SK-N-SH (cell line): ENCODE data around the gene LCP2. TPM values are rescaled to one million over a fixed set of nuclear protein-coding genes. Genes with fewer than 3 reads are reported as not detected.

ENCODE experiments used
- CTCF ChIA-PET: fragments of 300-600, 350-600 bp; formaldehyde crosslinking; extraction: SDS; loops from one replicate; lab custom pipeline; 2021; lab: Yijun Ruan, JAX
- POLR2A ChIA-PET: fragments of 350-600 bp; sonication (Branson Sonifier 250); formaldehyde crosslinking; extraction: SDS; loops from one replicate; lab custom pipeline; 2020; ENCODE audit warnings: antibody characterized with exemption, inconsistent platforms; lab: Yijun Ruan, JAX
- DNase-seq: peaks from one replicate; pipeline ENCODE4 v3.0.0; 2012
- H2AFZ ChIP-seq: fragments of 200-600 bp; sonication (generic); 2 replicates; pipeline ENCODE4 v1.8.1; 2016; ENCODE audit warnings: antibody characterized with exemption, mild to moderate bottlenecking, low read depth
- H3F3A ChIP-seq: fragments of 200-600 bp; sonication (generic); replicated peaks from 2 replicates; pipeline ENCODE3; 2016; ENCODE audit warnings: antibody characterized with exemption, mild to moderate bottlenecking; ENCODE audit not compliant: insufficient read depth
- H3K27ac ChIP-seq, 2 experiments: fragments of 200-500 bp in 1 of 2; fragments of 200-600 bp in 1 of 2; sonication (Bioruptor generic) in 1 of 2; sonication (generic), shearing (Covaris generic) in 1 of 2; 2 replicates each; pipeline versions ENCODE4 v1.5.1 to v1.6.1; 2014 to 2016; ENCODE audit warnings: low read depth in 2 of 2, inconsistent platforms in 1 of 2, low read length in 1 of 2, mild to moderate bottlenecking in 1 of 2, mixed read lengths in 1 of 2
- H3K27me3 ChIP-seq: fragments of 200-600 bp; sonication (generic), shearing (Covaris generic); 2 replicates; pipeline ENCODE4 v1.6.1; 2016; ENCODE audit warnings: mixed run types; ENCODE audit not compliant: insufficient read depth
- H3K36me3 ChIP-seq, 2 experiments: fragments of 200-500 bp in 1 of 2; fragments of 200-600 bp in 1 of 2; sonication (Bioruptor generic) in 1 of 2; sonication (generic) in 1 of 2; replicated peaks in 1 of 2; 2 replicates each; pipeline versions ENCODE3 to v1.5.1; 2014 to 2016; ENCODE audit warnings: low read length in 1 of 2, mild to moderate bottlenecking in 1 of 2; ENCODE audit not compliant: insufficient read depth in 2 of 2, control insufficient read depth in 1 of 2
- H3K4me1 ChIP-seq, 2 experiments: fragments of 200-500 bp in 1 of 2; fragments of 200-600 bp in 1 of 2; sonication (Bioruptor generic) in 1 of 2; sonication (generic), shearing (Covaris generic) in 1 of 2; 2 replicates each; pipeline versions ENCODE4 v1.5.1 to v1.6.1; 2014 to 2016; ENCODE audit warnings: low read depth in 1 of 2, low read length in 1 of 2, mixed run types in 1 of 2; ENCODE audit not compliant: insufficient read depth in 2 of 2, control insufficient read depth in 1 of 2
- H3K4me2 ChIP-seq: fragments of 200-600 bp; sonication (generic), shearing (Covaris generic); 2 replicates; pipeline ENCODE4 v1.6.1; 2017; ENCODE audit warnings: mixed run types
- H3K4me3 ChIP-seq, 2 experiments: fragments of 200-500 bp in 1 of 2; fragments of 200-600 bp in 1 of 2; sonication (Bioruptor generic) in 1 of 2; sonication (generic), shearing (Covaris generic) in 1 of 2; 2 replicates each; pipeline versions ENCODE4 v1.5.1 to v1.8.1; 2014 to 2016; ENCODE audit warnings: low read depth in 2 of 2, inconsistent platforms in 1 of 2, low read length in 1 of 2, mild to moderate bottlenecking in 1 of 2, mixed read lengths in 1 of 2, moderate library complexity in 1 of 2
- H3K79me2 ChIP-seq: fragments of 200-600 bp; sonication (generic); 2 replicates; pipeline ENCODE4 v1.8.1; 2017; ENCODE audit warnings: mild to moderate bottlenecking; ENCODE audit not compliant: insufficient read depth
- H3K9ac ChIP-seq: fragments of 200-600 bp; sonication (generic); 2 replicates; pipeline ENCODE4 v1.6.1; 2017; ENCODE audit warnings: mixed run types
- H3K9me2 ChIP-seq: fragments of 200-600 bp; sonication (generic); 2 replicates; pipeline ENCODE4 v1.6.1; 2017; ENCODE audit warnings: mixed run types
- H3K9me3 ChIP-seq: fragments of 200-600 bp; sonication (generic); 2 replicates; pipeline ENCODE4 v1.6.1; 2017; ENCODE audit warnings: mixed run types, mild to moderate bottlenecking, moderate library complexity
- H4K20me1 ChIP-seq: fragments of 200-600 bp; sonication (generic); 2 replicates; pipeline ENCODE4 v1.6.1; 2017; ENCODE audit warnings: mild to moderate bottlenecking, mixed run types; ENCODE audit not compliant: insufficient read depth
- CHD2 ChIP-seq: fragments of 150-350 bp; IDR thresholded peaks from 2 replicates; pipeline ENCODE4 v1.6.1; 2018; ENCODE audit warnings: low read length; ENCODE audit not compliant: partially characterized antibody
- EZH2phosphoT487 ChIP-seq: fragments of 200-600 bp; sonication (generic); IDR thresholded peaks from 2 replicates; pipeline ENCODE4 v1.6.1; 2017; ENCODE audit warnings: low read depth, mixed run types, mild to moderate bottlenecking, antibody characterized with exemption, moderate library complexity, borderline replicate concordance
- FOXM1 ChIP-seq: IDR thresholded peaks from 2 replicates; pipeline ENCODE4 v1.4.0; 2012; ENCODE audit warnings: low read depth, mild to moderate bottlenecking
- GABPA ChIP-seq: IDR thresholded peaks from 2 replicates; pipeline ENCODE4 v1.4.0; 2012; ENCODE audit warnings: low read depth, mild to moderate bottlenecking
- GATA2 ChIP-seq: sonication (generic); formaldehyde crosslinking; IDR thresholded peaks from 2 replicates; pipeline ENCODE4 v1.5.0; 2020; ENCODE audit warnings: mild to moderate bottlenecking, missing genetic modification reagents
- JUND ChIP-seq: IDR thresholded peaks from 2 replicates; pipeline ENCODE4 v1.4.0; 2012
- MEF2A ChIP-seq: IDR thresholded peaks from 2 replicates; pipeline ENCODE4 v1.4.0; 2012; ENCODE audit warnings: low read depth, borderline replicate concordance
- MXI1 ChIP-seq: IDR thresholded peaks from 2 replicates; pipeline ENCODE4 v1.6.1; 2012; ENCODE audit warnings: mild to moderate bottlenecking, low read depth, low read length, improper control_type of control experiment
- NFIC ChIP-seq: IDR thresholded peaks from 2 replicates; pipeline ENCODE4 v1.4.0; 2012; ENCODE audit warnings: borderline replicate concordance
- POLR2AphosphoS5 ChIP-seq: IDR thresholded peaks from 2 replicates; pipeline ENCODE4 v1.6.1; 2012; ENCODE audit warnings: low read depth, low read length
- REST ChIP-seq: IDR thresholded peaks from 2 replicates; pipeline ENCODE4 v1.6.1; 2012; ENCODE audit warnings: mild to moderate bottlenecking, low read depth, low read length, moderate library complexity
- RFX5 ChIP-seq: IDR thresholded peaks from 2 replicates; pipeline ENCODE4 v1.6.1; 2012; ENCODE audit warnings: mild to moderate bottlenecking, improper control_type of control experiment, low read length
- RXRA ChIP-seq: IDR thresholded peaks from 2 replicates; pipeline ENCODE4 v1.4.0; 2012; ENCODE audit warnings: low read depth, mild to moderate bottlenecking, borderline replicate concordance
- SIN3A ChIP-seq: IDR thresholded peaks from 2 replicates; pipeline ENCODE4 v1.6.1; 2012; ENCODE audit warnings: low read depth, mild to moderate bottlenecking, low read length, moderate library complexity, borderline replicate concordance
- TAF1 ChIP-seq: IDR thresholded peaks from 2 replicates; pipeline ENCODE4 v1.6.1; 2012; ENCODE audit warnings: low read depth, mild to moderate bottlenecking, low read length, moderate library complexity, borderline replicate concordance
- TCF12 ChIP-seq: IDR thresholded peaks from 2 replicates; pipeline ENCODE4 v1.4.0; 2012
- TEAD4 ChIP-seq: IDR thresholded peaks from 2 replicates; pipeline ENCODE4 v1.4.0; 2012; ENCODE audit warnings: mild to moderate bottlenecking, borderline replicate concordance; ENCODE audit not compliant: insufficient read depth
- WGBS: methylation state at CpG from one replicate; pipeline ENCODE4 v1.1.6; 2017; ENCODE audit warnings: low lambda C conversion rate; 5-methylcytosine and 5-hydroxymethylcytosine counted together
- polyA plus RNA-seq, 3 experiments: library from polyadenylated mRNA; depleted of rRNA; stranded (reverse); fragments of >200 nt; gene quantifications; 2 replicates each; pipeline ENCODE4 v1.2.3, GENCODE V29; 2012
- TF ChIP-seq, protein P1 (sequence below): IDR thresholded peaks from 2 replicates; pipeline ENCODE4; 2012

The LCP2 gene
- polyA plus RNA-seq, 1 of the 3 experiments (the other 2 are of a cell fraction) = not detected

- no peak overlapping the region for H3K4me2 ChIP-seq
- no peak for TF ChIP-seq NFIC
- no peaks in the 10 kb centered on the region for H3K9me3 ChIP-seq
- peaks cover 10% of the 10 kb centered on the region; the same call in 1 of the 2 replicates for H3K27me3 ChIP-seq
- ChIA-PET POLR2A (no interaction called here), CTCF (no interaction called here)
- H3K9ac ChIP-seq = no peak overlapping the region
- H3F3A ChIP-seq = no peaks in the 10 kb centered on the region
- no peaks in the 10 kb centered on the region for H4K20me1 ChIP-seq
- peaks cover 0 to 10% of the 10 kb centered on the region in 2 experiments; a peak in 2 of 4 replicates for H3K4me1 ChIP-seq
- 40% methylated on average over 1 of the region's 1 CpG for WGBS
- no peak overlapping the region for H3K27ac ChIP-seq
- no peak overlapping the region for H2AFZ ChIP-seq
- no peak for DNase-seq
- H3K4me3 ChIP-seq = no peak overlapping the region
- H3K36me3 ChIP-seq = no peaks in the 10 kb centered on the region
- no peaks in the 10 kb centered on the region for H3K79me2 ChIP-seq
- no peaks in the 10 kb centered on the region for H3K9me2 ChIP-seq
Observed at GRCh38 chr5:170256571-170256970, 41.0 kb downstream of the LCP2 start.

GRCh38 chr5:170254056-170254455 lies 43.5 kb downstream of the LCP2 start:
- TF ChIP-seq GABPA (no peak), RXRA (no peak), TAF1 (no peak), RFX5 (no peak), JUND (no peak), REST (no peak), TCF12 (no peak), FOXM1 (no peak), MEF2A (no peak), MXI1 (no peak), CHD2 (no peak), EZH2phosphoT487 (no peak), SIN3A (no peak), TEAD4 (no peak), GATA2 (CRISPR knock-in tag) (no peak), POLR2AphosphoS5 (no peak)
- TF ChIP-seq, protein P1, sequence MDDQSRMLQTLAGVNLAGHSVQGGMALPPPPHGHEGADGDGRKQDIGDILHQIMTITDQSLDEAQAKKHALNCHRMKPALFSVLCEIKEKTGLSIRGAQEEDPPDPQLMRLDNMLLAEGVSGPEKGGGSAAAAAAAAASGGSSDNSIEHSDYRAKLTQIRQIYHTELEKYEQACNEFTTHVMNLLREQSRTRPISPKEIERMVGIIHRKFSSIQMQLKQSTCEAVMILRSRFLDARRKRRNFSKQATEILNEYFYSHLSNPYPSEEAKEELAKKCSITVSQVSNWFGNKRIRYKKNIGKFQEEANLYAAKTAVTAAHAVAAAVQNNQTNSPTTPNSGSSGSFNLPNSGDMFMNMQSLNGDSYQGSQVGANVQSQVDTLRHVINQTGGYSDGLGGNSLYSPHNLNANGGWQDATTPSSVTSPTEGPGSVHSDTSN = no peak
- no peaks in the 10 kb centered on the region for H3F3A ChIP-seq
- H3K9ac ChIP-seq = no peak overlapping the region
- no peaks in the 10 kb centered on the region for H3K9me2 ChIP-seq
- no peak overlapping the region for H2AFZ ChIP-seq
- no peak overlapping the region for H3K4me2 ChIP-seq
- no peak overlapping the region for H3K4me3 ChIP-seq
- peaks cover 0 to 10% of the 10 kb centered on the region in 2 experiments; a peak in 2 of 4 replicates for H3K4me1 ChIP-seq
- WGBS = 59% methylated on average over 8 of the region's 8 CpGs
- H3K79me2 ChIP-seq = no peaks in the 10 kb centered on the region
- DNase-seq = no peak
- CTCF ChIA-PET = interaction anchor here (0.9 kb wide), 1 partner anchor 12 kb away, joined by 3 read pairs; no protein-coding TSS in a partner anchor
- H4K20me1 ChIP-seq = no peaks in the 10 kb centered on the region
- no peaks in the 10 kb centered on the region for H3K9me3 ChIP-seq
- peaks cover 10% of the 10 kb centered on the region; the same call in 1 of the 2 replicates for H3K27me3 ChIP-seq
- H3K36me3 ChIP-seq = no peaks in the 10 kb centered on the region
- POLR2A ChIA-PET = no interaction called here
- H3K27ac ChIP-seq = no peak overlapping the region
